Inferior parietal cortex (tissue), 1 donor: ENCODE data around the gene RPL13.

Experiments used
- DNase-seq: peaks from one replicate; pipeline ENCODE4 v3.0.0-alpha.2; 2016; ENCODE audit errors: extremely low spot score

RPL13 gene

GRCh38 chr16:89545044-89545830 lies 15.2 kb upstream of the RPL13 start:
- no peak for DNase-seq

- DNase-seq = no peak
Observed at GRCh38 chr16:89545831-89546574, 14.5 kb upstream of the RPL13 start.

DNA sequence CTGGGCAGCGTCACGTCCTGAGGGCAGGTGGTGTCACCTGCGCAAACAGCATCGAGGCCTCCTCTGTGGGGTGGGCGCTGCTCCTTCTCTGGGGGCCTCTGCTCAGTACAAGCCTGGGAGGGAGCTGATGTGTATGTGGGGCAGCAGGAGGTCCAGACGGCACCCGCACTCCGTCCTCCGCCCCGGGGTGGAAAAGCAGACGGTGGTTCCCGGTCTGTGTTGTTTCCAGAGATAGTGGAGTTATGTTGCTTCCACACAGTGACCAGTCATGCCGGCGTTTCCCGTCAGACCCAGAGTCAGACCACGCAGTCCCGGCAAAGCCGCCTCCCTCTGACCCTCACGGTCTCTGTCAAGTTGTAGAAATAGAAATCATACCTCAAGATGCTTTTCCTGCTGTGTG lies 13.7 kb upstream of the RPL13 start:
- DNase-seq = no peak

DNA sequence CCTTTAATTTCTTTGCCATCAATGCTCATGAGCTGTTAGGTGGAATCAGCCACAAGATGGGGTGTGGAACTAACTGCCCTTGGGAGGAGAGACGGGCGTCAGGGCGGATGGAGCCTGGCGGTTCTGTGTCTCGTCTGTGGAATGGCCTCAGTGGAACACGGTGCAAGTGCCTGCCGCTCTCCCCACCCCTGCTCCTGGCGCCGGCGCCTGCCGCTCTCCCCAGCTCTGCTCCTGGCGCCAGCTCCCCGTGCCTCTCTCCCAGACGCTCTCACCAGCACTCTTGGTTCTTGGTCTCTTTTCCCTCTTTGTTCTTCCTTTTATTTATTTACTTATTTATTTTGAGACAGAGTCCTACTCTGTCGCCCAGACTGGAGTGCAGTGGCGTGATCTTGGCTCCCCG lies 13.2 kb upstream of the RPL13 start:
- DNase-seq = no peak

- no peak for DNase-seq
Observed at GRCh38 chr16:89547860-89548259, 12.6 kb upstream of the RPL13 start.

GRCh38 chr16:89548344-89549006 lies 12.0 kb upstream of the RPL13 start:
- no peak for DNase-seq

DNA sequence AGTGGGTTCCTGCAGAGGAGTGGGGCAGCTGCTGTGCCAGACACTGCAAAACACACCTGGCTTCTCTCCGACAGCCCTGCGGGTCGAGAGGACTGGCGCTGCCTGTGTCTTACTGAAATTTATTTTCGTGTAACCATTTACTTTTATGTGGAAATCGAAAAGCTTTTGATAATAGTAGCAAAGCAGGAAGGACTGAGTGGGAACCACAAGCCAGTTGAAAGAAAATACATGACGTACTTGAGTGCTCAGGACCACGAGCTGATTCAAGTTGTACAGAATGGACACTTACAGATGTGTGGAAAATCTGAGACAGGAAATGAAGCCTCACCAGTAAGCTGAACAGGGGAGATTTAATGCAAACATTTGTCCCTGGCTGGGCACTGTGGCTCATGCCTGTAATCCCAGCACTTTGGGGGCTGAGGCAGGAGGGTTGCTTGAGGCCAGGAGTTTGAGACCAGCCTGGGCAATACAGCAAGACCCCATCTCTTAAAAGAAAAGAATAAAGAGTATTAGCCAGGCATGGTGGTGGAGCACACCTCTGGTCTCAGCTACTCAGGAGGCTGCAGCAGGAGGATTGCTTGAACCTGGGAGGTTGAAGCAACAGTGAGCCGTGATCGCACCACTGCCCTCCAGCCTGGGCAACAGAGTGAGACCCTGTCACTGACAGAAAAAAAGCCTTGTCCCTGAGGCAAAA lies 11.3 kb upstream of the RPL13 start:
- DNase-seq = no peak

DNA sequence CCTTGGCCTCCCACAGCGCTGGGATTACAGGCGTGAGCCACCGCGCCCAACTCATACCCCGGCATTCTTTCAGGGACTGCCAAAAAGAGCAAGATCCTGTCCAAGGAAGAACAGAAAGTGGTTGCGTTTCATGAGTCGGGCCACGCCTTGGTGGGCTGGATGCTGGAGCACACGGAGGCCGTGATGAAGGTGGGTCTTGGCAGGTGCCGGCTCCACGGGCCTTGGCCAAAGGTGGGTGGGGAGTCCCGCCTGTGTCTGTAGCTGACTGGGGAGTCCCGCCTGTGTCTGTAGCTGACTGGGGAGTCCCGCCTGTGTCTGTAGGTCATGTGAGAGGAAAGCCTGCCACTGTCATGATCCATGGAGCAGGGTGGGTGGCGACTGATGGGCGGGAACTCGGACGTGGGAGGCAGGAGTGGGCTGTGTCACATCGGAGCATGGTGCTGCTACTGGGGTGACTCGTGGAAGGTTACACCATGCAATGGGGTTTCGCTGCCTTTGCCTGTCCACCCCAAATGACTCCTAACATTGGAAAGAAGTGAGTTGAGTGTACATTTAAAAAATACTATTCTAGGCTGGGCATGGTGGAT lies 10.0 kb upstream of the RPL13 start:
- no peak for DNase-seq

- no peak for DNase-seq
Observed at GRCh38 chr16:89552329-89552728, 8.2 kb upstream of the RPL13 start.

GRCh38 chr16:89552913-89553312 lies 7.6 kb upstream of the RPL13 start:
- DNase-seq = no peak

DNA sequence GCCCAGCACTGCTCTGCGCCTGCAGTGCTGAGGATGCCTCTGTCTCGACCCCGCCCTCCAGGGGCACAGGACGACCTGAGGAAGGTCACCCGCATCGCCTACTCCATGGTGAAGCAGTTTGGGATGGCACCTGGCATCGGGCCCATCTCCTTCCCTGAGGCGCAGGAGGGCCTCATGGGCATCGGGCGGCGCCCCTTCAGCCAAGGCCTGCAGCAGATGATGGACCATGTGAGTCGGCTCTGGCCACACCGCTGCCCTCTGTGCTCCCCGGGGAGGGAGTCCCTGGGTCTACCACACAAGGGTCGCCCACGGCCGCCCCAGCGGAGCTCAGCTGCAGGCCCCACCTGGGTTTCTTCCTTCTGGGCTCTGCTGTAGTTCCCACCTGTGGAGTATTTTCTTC lies 6.7 kb upstream of the RPL13 start:
- DNase-seq = no peak

DNA sequence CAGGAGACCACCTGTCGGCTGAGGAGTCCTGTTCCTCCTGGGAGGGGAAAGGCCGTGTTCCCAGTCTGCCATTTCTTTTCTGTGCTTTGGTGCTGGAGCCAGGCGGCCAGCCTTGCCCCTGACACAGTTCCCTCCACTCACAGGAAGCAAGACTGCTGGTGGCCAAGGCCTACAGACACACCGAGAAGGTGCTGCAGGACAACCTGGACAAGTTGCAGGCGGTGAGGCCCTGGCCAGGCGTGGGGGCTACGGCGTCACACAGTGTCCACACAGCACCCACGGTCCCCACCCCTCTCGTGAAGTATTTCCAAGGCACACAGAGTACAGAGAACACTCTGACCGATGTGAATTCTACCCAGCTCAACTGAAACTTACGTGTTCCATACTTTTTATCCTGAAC lies 6.1 kb upstream of the RPL13 start:
- DNase-seq = no peak

DNA sequence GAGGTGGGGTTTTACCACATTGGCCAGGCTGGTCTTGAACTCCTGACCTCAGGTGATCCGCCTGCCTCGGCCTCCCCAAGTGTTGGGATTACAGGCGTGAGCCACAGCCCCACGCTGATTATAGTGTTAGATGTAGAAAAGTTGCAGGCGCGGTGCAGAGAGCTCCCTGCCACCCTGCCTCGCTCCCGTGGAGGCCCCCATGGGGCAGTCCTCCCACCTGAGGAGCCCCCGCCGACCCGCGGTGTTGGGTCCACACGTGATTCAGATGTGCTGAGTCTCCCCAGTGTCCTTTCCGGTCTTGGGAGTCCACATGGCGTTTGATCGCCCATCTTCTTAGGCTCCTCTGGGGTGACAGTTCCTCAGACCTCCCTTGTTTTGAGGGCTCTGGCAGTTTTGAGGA lies 5.2 kb upstream of the RPL13 start:
- DNase-seq = no peak

DNA sequence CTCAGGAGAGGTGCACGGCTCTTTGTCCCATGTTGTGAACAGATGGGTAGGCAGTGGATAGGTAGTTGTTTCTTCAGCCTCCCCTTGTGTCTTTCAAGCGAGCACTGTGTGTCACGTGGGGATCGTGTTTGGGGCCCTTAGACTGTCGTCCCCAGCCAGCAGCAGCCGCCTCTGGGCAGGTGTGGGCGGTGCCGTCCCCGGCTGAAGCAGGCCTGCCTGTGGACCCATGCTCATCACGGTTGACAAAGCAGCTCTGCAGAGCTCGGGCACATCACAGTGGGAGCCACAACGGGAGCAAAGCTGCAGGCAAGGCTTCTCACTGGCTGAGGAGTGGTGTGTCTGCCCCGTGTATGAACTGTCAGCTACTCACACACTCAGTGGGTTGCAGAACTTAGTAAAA lies 4.7 kb upstream of the RPL13 start:
- DNase-seq = no peak

DNA sequence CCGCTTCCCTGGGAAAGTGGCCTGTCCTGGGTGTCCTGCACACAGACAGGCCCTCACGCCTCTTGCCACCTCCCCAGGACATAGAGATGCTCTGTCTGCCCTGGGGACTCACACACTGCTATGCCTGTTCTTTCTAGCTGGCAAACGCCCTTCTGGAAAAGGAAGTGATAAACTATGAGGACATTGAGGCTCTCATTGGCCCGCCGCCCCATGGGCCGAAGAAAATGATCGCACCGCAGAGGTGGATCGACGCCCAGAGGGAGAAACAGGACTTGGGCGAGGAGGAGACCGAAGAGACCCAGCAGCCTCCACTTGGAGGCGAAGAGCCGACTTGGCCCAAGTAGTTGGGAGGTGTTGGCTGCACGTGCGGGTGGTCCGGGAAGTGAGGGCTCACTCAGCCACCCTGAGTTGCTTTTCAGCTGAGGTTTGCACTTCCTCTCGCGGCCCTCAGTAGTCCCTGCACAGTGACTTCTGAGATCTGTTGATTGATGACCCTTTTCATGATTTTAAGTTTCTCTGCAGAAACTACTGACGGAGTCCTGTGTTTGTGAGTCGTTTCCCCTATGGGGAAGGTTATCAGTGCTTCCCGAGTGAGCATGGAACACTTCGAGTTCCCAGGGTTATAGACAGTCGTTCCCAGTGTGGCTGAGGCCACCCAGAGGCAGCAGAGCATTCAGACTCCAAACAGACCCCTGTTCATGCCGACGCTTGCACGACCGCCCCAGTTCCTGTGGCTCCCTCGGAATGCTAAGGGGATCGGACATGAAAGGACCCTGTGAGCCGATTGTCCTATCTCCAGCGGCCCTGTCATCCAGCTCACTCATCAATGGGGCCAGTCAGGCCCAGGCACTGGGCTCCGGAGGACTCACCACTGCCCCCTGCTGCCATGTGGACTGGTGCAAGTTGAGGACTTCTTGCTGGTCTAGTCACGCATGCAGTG lies 3.5 kb upstream of the RPL13 start:
- peak; percentile 84 for DNase-seq

DNA sequence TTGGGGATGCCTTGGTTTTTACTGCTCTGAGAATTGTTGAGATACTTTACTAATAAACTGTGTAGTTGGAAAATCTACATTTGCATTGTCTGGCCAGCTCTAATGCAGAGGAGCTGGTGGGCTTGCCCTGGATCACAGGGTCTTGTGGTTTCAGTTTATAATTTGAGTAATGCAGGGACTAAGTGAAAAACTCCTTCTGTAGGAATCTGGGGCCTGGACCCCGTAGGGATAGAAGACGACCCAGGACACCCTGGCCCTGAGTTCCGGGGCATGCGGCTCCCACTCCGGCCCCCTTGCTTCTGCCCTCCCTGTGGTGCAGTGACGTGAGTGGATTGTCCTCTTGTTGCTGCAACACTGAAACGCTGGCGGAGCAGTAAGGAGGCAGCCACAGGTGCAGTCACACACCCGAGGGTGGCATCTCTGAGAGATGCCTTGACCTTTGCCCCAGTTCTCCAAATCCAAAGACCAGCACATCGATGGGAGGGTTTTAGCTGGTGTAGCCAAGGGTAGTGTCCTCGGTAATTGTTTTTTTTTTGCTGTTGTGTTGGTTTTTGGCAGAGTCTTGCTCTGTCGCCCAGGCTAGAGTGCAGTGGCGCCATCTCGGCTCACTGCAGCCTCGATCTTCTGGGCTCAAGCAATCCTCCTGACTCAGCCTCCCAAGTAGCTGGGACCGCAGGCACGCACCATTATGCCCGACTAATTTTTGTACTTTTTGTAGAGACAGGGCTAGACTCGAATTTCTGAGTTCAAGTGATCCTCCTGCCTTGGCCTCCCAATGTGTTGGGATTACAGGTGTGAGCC lies 2.6 kb upstream of the RPL13 start:
- DNase-seq = no peak

GRCh38 chr16:89561142-89561883 lies 831 bp downstream of the RPL13 start:
- no peak for DNase-seq

DNA sequence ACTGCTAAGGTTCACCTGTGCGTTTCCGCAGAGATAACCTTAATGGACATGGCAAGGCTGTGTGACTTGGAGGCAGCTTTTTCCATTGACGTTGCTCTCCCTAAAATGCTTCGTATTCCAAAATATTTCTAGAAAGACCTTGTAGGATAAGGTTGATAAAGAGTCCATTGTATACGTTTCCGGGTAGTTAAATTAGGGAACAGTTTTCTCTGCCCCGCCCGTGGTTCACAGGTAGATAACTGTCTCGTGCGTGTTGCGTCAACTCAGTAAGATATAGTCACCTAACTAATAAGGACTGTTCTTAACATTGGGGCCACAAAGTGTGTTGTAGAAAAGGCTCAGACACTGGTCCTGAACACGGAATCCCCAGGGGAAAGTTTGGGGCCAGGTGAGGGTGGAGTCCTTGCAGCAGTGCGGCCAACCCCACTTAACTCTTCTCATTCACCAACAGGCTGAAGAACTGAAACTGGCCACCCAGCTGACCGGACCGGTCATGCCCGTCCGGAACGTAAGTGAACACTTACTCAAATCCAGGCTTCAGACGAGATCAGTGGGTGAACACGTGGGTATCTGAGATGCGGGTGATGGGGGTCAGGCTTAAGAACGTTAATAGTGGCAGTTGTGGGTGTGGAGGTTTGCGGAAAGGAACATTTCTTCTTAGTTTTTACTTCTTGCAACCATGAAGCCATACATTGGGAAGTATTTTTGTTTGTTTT lies 1.6 kb downstream of the RPL13 start:
- no peak for DNase-seq

DNA sequence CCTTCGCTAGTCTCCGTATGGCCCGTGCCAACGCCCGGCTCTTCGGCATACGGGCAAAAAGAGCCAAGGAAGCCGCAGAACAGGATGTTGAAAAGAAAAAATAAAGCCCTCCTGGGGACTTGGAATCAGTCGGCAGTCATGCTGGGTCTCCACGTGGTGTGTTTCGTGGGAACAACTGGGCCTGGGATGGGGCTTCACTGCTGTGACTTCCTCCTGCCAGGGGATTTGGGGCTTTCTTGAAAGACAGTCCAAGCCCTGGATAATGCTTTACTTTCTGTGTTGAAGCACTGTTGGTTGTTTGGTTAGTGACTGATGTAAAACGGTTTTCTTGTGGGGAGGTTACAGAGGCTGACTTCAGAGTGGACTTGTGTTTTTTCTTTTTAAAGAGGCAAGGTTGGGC lies 2.5 kb downstream of the RPL13 start:
- no peak for DNase-seq
